OCI-LY1 (cell line): ENCODE measurements around the gene PSEN1.

Experiments used
- H2AFZ ChIP-seq: fragments of 200-600 bp; sonication (generic), shearing (Covaris generic); 2 replicates; pipeline ENCODE4 v1.6.0; 2014; ENCODE audit warnings: antibody characterized with exemption, mild to moderate bottlenecking, low read length
- H3F3A ChIP-seq: fragments of 200-600 bp; sonication (generic), shearing (Covaris generic); 2 replicates; pipeline ENCODE4 v1.6.0; 2014; ENCODE audit warnings: mild to moderate bottlenecking, antibody characterized with exemption, low read length, moderate library complexity; ENCODE audit not compliant: insufficient read depth
- H3K27ac ChIP-seq: fragments of 200-600 bp; sonication (generic); 2 replicates; pipeline ENCODE4 v1.5.1; 2014; ENCODE audit warnings: low read length, mixed run types, mild to moderate bottlenecking, low read depth; ENCODE audit not compliant: poor library complexity, severe bottlenecking
- H3K27me3 ChIP-seq: fragments of 200-600 bp; sonication (generic); 2 replicates; pipeline ENCODE4 v1.6.0; 2014; ENCODE audit warnings: antibody characterized with exemption, mild to moderate bottlenecking, low read length, moderate library complexity; ENCODE audit not compliant: insufficient read depth
- H3K36me3 ChIP-seq: fragments of 200-600 bp; sonication (generic); 2 replicates; pipeline ENCODE4 v1.6.1; 2014; ENCODE audit warnings: mild to moderate bottlenecking, antibody characterized with exemption, low read length, moderate library complexity, mixed read lengths; ENCODE audit not compliant: insufficient read depth
- H3K4me1 ChIP-seq: fragments of 200-600 bp; sonication (generic); 2 replicates; pipeline ENCODE4 v1.5.1; 2014; ENCODE audit warnings: mild to moderate bottlenecking, low read length, moderate library complexity; ENCODE audit not compliant: insufficient read depth, severe bottlenecking
- H3K4me2 ChIP-seq: fragments of 200-600 bp; sonication (generic), shearing (Covaris generic); 2 replicates; pipeline ENCODE4 v1.6.1; 2014; ENCODE audit warnings: low read length
- H3K4me3 ChIP-seq: fragments of 200-600 bp; sonication (generic); 2 replicates; pipeline ENCODE4 v1.5.1; 2014; ENCODE audit warnings: low read length, low read depth, mild to moderate bottlenecking, mixed read lengths; ENCODE audit not compliant: poor library complexity, severe bottlenecking
- H3K79me2 ChIP-seq: fragments of 200-600 bp; shearing (Covaris generic); 2 replicates; pipeline ENCODE4 v1.6.1; 2016; ENCODE audit warnings: mixed run types, low read length, mixed read lengths; ENCODE audit not compliant: insufficient read depth
- H3K9ac ChIP-seq: fragments of 200-600 bp; sonication (generic), shearing (Covaris generic); 2 replicates; pipeline ENCODE4 v1.6.1; 2014; ENCODE audit warnings: mild to moderate bottlenecking, low read length, mixed read lengths
- H3K9me2 ChIP-seq: fragments of 200-600 bp; sonication (generic), shearing (Covaris generic); 2 replicates; pipeline ENCODE4 v1.6.1; 2014; ENCODE audit warnings: low read depth, mild to moderate bottlenecking, low read length, mixed read lengths
- H3K9me3 ChIP-seq: fragments of 200-600 bp; shearing (Covaris generic); 2 replicates; pipeline ENCODE4 v1.6.1; 2014; ENCODE audit warnings: low read length, mixed read lengths
- H4K20me1 ChIP-seq: fragments of 200-600 bp; sonication (generic), shearing (Covaris generic); 2 replicates; pipeline ENCODE4 v1.6.0; 2016; ENCODE audit warnings: mild to moderate bottlenecking, low read length; ENCODE audit not compliant: insufficient read depth
- CTCF ChIP-seq: fragments of 200-600 bp; sonication (generic), shearing (Covaris generic); IDR thresholded peaks from 2 replicates; pipeline ENCODE4 v1.5.1; 2017; ENCODE audit warnings: mild to moderate bottlenecking, antibody characterized with exemption, low read length, moderate library complexity, mixed read lengths
- EZH2 ChIP-seq: fragments of 200-600 bp; sonication (generic), shearing (Covaris generic); IDR thresholded peaks from 2 replicates; pipeline ENCODE4 v1.8.0; 2017; ENCODE audit warnings: borderline replicate concordance, mixed run types, mild to moderate bottlenecking, antibody characterized with exemption, low read length, moderate library complexity, mixed read lengths

PSEN1 gene

GRCh38 chr14:73254247-73255004 is 118.1 kb downstream of the PSEN1 start:
- Histone ChIP-seq H3K27ac (no peak overlapping the region), H3K79me2 (no peaks in the 10 kb centered on the region), H3K4me1 (no peaks in the 10 kb centered on the region), H3F3A (no peaks in the 10 kb centered on the region), H2AFZ (no peak overlapping the region), H3K9me3 (no peaks in the 10 kb centered on the region), H3K4me2 (no peak overlapping the region), H3K9me2 (no peaks in the 10 kb centered on the region), H4K20me1 (no peaks in the 10 kb centered on the region), H3K9ac (no peak overlapping the region), H3K36me3 (no peaks in the 10 kb centered on the region), H3K4me3 (no peak overlapping the region), H3K27me3 (no peaks in the 10 kb centered on the region; the same call in 1 of the 2 replicates)
- TF ChIP-seq CTCF (no peak), EZH2 (no peak)

GRCh38 chr14:73255005-73255400 is 118.7 kb downstream of the PSEN1 start:
- H3K36me3 ChIP-seq, result no peaks in the 10 kb centered on the region
- no peak overlapping the region for H3K9ac ChIP-seq
- no peaks in the 10 kb centered on the region for H3K9me2 ChIP-seq
- no peaks in the 10 kb centered on the region for H3K9me3 ChIP-seq
- H3K4me3 ChIP-seq, result no peak overlapping the region
- H3K4me2 ChIP-seq, result no peak overlapping the region
- no peaks in the 10 kb centered on the region; the same call in 1 of the 2 replicates for H3K27me3 ChIP-seq
- no peak for TF ChIP-seq CTCF
- TF ChIP-seq EZH2, result no peak
- H3K27ac ChIP-seq, result no peak overlapping the region
- no peaks in the 10 kb centered on the region for H4K20me1 ChIP-seq
- H3K79me2 ChIP-seq, result no peaks in the 10 kb centered on the region
- H2AFZ ChIP-seq, result no peak overlapping the region
- no peaks in the 10 kb centered on the region for H3F3A ChIP-seq
- no peaks in the 10 kb centered on the region for H3K4me1 ChIP-seq

- H3K4me3 ChIP-seq, result no peak overlapping the region
- H3K79me2 ChIP-seq, result no peaks in the 10 kb centered on the region
- no peaks in the 10 kb centered on the region for H3K36me3 ChIP-seq
- no peaks in the 10 kb centered on the region for H3F3A ChIP-seq
- no peak overlapping the region for H2AFZ ChIP-seq
- TF ChIP-seq EZH2, result no peak
- no peak for TF ChIP-seq CTCF
- H3K9me3 ChIP-seq, result no peaks in the 10 kb centered on the region
- H3K9ac ChIP-seq, result no peak overlapping the region
- no peaks in the 10 kb centered on the region for H3K27me3 ChIP-seq
- no peak overlapping the region for H3K4me2 ChIP-seq
- H3K4me1 ChIP-seq, result no peaks in the 10 kb centered on the region
- H3K27ac ChIP-seq, result no peak overlapping the region
- H4K20me1 ChIP-seq, result no peaks in the 10 kb centered on the region
- H3K9me2 ChIP-seq, result no peaks in the 10 kb centered on the region
These were observed 119.5 kb downstream of the PSEN1 start for GRCh38 chr14:73255693-73256225.
